OCI-LY7 (cell line): ENCODE results near the gene FAM221B. TPM values are rescaled to one million over a fixed set of nuclear protein-coding genes. Genes with fewer than 3 reads are reported as not detected.

Source experiments
- BruUV-seq: library from RNA; stranded (reverse); fragments of 400-500 nt; replicated peaks from 2 replicates; lab custom pipeline; 2021; lab: Mats Ljungman, UMichigan
- CTCF ChIA-PET: fragments of 300-600 bp; sonication (Branson Sonifier 250); formaldehyde crosslinking; loops from one replicate; lab custom pipeline; 2022; ENCODE audit warnings: antibody characterized with exemption; ENCODE audit not compliant: unreplicated experiment; lab: Charles Lee
- POLR2A ChIA-PET: fragments of 300-600 bp; sonication (Branson Sonifier 250); formaldehyde crosslinking; loops from one replicate; lab custom pipeline; 2022; ENCODE audit warnings: antibody characterized with exemption; lab: Charles Lee
- DNase-seq: peaks from one replicate; pipeline ENCODE4 v3.0.0-alpha.2; 2015; ENCODE audit warnings: low spot score
- H2AFZ ChIP-seq: fragments of 200-600 bp; sonication (generic), shearing (Covaris generic); 2 replicates; pipeline ENCODE4 v1.6.1; 2014; ENCODE audit warnings: mild to moderate bottlenecking, antibody characterized with exemption, low read length, moderate library complexity
- H3K27ac ChIP-seq: fragments of 200-600 bp; sonication (generic); 2 replicates; pipeline ENCODE4 v1.5.1; 2014; ENCODE audit warnings: mixed run types, low read depth, mild to moderate bottlenecking, moderate library complexity, low read length, inconsistent platforms; ENCODE audit not compliant: poor library complexity, severe bottlenecking
- H3K36me3 ChIP-seq: fragments of 200-600 bp; sonication (generic); 2 replicates; pipeline ENCODE4 v1.6.1; 2014; ENCODE audit warnings: mild to moderate bottlenecking, antibody characterized with exemption, low read length, moderate library complexity, mixed read lengths; ENCODE audit not compliant: insufficient read depth
- H3K4me1 ChIP-seq: fragments of 200-600 bp; sonication (generic); 2 replicates; pipeline ENCODE4 v1.5.1; 2014; ENCODE audit warnings: mild to moderate bottlenecking, low read length; ENCODE audit not compliant: insufficient read depth, poor library complexity, severe bottlenecking
- H3K4me2 ChIP-seq: fragments of 200-600 bp; sonication (generic); 2 replicates; pipeline ENCODE4 v1.6.1; 2014; ENCODE audit warnings: mild to moderate bottlenecking, low read length
- H3K4me3 ChIP-seq: fragments of 200-600 bp; sonication (generic); 2 replicates; pipeline ENCODE4 v1.5.1; 2014; ENCODE audit warnings: mild to moderate bottlenecking, low read depth, low read length; ENCODE audit not compliant: poor library complexity, severe bottlenecking
- H3K79me2 ChIP-seq: fragments of 200-600 bp; sonication (generic); 2 replicates; pipeline ENCODE4 v1.6.1; 2016; ENCODE audit warnings: low read depth, mild to moderate bottlenecking, low read length, moderate library complexity, mixed read lengths; ENCODE audit not compliant: insufficient read depth
- H3K9me2 ChIP-seq: fragments of 200-600 bp; sonication (generic); 2 replicates; pipeline ENCODE4 v1.6.1; 2016; ENCODE audit warnings: mild to moderate bottlenecking, low read length, mixed read lengths; ENCODE audit not compliant: insufficient read depth
- H3K9me3 ChIP-seq: fragments of 200-600 bp; sonication (generic); 2 replicates; pipeline ENCODE4 v1.6.1; 2014; ENCODE audit warnings: mild to moderate bottlenecking, mixed run types, low read length, mixed read lengths
- H4K20me1 ChIP-seq: fragments of 200-600 bp; sonication (generic); 2 replicates; pipeline ENCODE4 v1.6.1; 2014; ENCODE audit warnings: mild to moderate bottlenecking, antibody characterized with exemption, low read length, moderate library complexity, mixed read lengths; ENCODE audit not compliant: insufficient read depth
- EZH2phosphoT487 ChIP-seq: fragments of 200-600 bp; sonication (generic); IDR thresholded peaks from 2 replicates; pipeline ENCODE4 v1.6.1; 2018; ENCODE audit warnings: low read depth, borderline replicate concordance, mild to moderate bottlenecking, mixed run types, antibody characterized with exemption, low read length, moderate library complexity, mixed read lengths
- intact Hi-C: fragments of 100-400 bp; cut with micrococcal nuclease; formaldehyde crosslinking; loops from one replicate; pipeline ENCODE4 v1.10.0; 2022; ENCODE audit not compliant: unreplicated experiment
- total RNA-seq, 2 experiments: library from RNA; depleted of rRNA in 1 of 2; stranded (reverse); fragments of >200 nt in 1 of 2; shearing (Covaris generic) in 1 of 2; gene quantifications; 2 replicates each; pipeline ENCODE4 v1.2.3, GENCODE V29; 2014 to 2022
- TF ChIP-seq, protein P1 (sequence below): fragments of 200-600 bp; sonication (generic); conservative IDR thresholded peaks from 2 replicates; pipeline ENCODE4 v1.5.1; 2014; ENCODE audit warnings: mild to moderate bottlenecking, antibody characterized with exemption, low read length, moderate library complexity, mixed read lengths

FAM221B gene
- total RNA-seq, 2 experiments from 2014 or later = not detected

DNA sequence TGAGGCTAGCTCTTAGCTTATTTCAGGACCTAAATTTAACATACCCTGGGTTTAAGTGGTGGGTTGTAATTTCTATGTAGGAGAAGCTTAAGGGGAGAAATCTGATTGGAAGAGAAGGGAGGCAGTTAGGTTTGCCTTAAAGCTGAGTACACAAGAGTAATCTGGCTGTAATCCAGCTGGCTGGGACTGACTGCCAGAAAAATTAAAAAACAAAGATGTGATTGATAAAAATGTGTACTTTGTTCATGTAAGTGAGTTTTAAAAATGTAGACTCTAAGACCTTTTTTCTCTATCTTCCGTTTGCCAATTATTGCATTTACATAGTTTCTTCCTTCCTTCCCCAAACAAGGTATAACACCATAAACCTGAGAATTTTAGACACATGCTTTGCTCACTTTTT lies 57.0 kb downstream of the FAM221B start:
- Histone ChIP-seq H3K27ac (no peak overlapping the region), H3K36me3 (no peaks in the 10 kb centered on the region), H3K9me3 (no peaks in the 10 kb centered on the region), H2AFZ (no peak overlapping the region), H3K4me3 (no peak overlapping the region), H3K9me2 (no peaks in the 10 kb centered on the region), H3K4me2 (peak overlapping the region; percentile 4; the same call in 1 of the 2 replicates), H3K4me1 (peaks cover 65% of the 10 kb centered on the region), H4K20me1 (no peaks in the 10 kb centered on the region), H3K79me2 (no peaks in the 10 kb centered on the region; the same call in 1 of the 2 replicates)
- POLR2A ChIA-PET = interaction anchor here (1.1 to 2.0 kb wide), 5 partner anchors 9 to 136 kb away, joined by 3 to 9 read pairs (median 5); partner anchors contain the start of genes GBA2 and RGP1
- TF ChIP-seq, protein P1, sequence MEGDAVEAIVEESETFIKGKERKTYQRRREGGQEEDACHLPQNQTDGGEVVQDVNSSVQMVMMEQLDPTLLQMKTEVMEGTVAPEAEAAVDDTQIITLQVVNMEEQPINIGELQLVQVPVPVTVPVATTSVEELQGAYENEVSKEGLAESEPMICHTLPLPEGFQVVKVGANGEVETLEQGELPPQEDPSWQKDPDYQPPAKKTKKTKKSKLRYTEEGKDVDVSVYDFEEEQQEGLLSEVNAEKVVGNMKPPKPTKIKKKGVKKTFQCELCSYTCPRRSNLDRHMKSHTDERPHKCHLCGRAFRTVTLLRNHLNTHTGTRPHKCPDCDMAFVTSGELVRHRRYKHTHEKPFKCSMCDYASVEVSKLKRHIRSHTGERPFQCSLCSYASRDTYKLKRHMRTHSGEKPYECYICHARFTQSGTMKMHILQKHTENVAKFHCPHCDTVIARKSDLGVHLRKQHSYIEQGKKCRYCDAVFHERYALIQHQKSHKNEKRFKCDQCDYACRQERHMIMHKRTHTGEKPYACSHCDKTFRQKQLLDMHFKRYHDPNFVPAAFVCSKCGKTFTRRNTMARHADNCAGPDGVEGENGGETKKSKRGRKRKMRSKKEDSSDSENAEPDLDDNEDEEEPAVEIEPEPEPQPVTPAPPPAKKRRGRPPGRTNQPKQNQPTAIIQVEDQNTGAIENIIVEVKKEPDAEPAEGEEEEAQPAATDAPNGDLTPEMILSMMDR = no peak
- no peak for TF ChIP-seq EZH2phosphoT487
- no peak for DNase-seq
- CTCF ChIA-PET = no interaction called here
- intact Hi-C loops = no loop called here
- no TSS peak for BruUV-seq

DNA sequence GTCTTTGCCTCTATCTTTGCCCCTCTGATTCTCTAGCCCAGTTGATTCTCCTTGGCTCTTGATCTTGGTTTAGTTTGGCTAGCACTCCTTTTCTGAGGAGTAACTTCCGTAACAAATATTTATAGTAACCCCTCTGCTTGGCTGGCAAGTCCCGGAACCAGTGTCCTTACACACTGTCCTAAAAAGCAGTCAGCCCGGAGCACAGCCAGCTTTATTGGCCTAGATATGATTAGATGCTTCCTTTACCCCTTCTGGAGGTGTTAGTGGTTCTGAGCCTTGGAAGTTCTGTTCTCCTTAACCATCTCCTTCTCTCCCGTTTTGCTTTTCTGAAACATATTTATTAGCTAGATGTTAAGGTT lies 57.5 kb downstream of the FAM221B start:
- no TSS peak for BruUV-seq
- intact Hi-C loops = no loop called here
- Histone ChIP-seq H4K20me1 (no peaks in the 10 kb centered on the region), H3K9me2 (no peaks in the 10 kb centered on the region), H3K27ac (no peak overlapping the region), H3K4me3 (no peak overlapping the region), H3K9me3 (no peaks in the 10 kb centered on the region), H3K36me3 (no peaks in the 10 kb centered on the region), H3K4me2 (peak overlapping the region; percentile 4), H3K79me2 (peaks cover 4% of the 10 kb centered on the region; the same call in 1 of the 2 replicates), H2AFZ (no peak overlapping the region), H3K4me1 (peaks cover 65% of the 10 kb centered on the region)
- TF ChIP-seq, protein P1 = no peak
- TF ChIP-seq EZH2phosphoT487 = no peak
- ChIA-PET POLR2A (interaction anchor here (0.7 to 2.0 kb wide), 6 partner anchors 8 to 135 kb away, joined by 3 to 9 read pairs (median 4); partner anchors contain the start of genes GBA2 and RGP1), CTCF (no interaction called here)
- DNase-seq = no peak

DNA sequence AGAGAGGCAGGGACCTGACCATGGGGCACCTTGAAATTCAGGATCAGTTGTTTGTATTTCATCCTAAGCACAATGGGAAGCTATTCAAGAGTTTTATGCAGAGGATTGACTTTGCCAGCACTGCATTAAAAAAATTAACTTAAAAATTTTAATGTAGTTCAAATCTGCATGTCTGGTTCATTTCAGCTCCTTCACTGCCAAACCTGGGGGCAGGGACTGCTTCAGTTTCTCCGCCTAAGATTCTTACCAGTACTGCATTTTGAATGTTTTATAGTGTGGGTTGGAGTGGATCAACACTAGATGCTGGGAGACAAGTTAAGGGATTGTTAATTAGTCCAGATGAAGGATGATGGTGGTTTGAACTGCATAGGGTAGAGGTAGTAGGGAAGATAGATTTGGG lies 58.8 kb downstream of the FAM221B start:
- Histone ChIP-seq H3K9me3 (peaks cover 6% of the 10 kb centered on the region; the same call in 1 of the 2 replicates), H2AFZ (no peak overlapping the region), H3K79me2 (peaks cover 14% of the 10 kb centered on the region; the same call in 1 of the 2 replicates), H3K4me3 (no peak overlapping the region), H3K9me2 (no peaks in the 10 kb centered on the region), H4K20me1 (no peaks in the 10 kb centered on the region), H3K4me1 (peaks cover 63% of the 10 kb centered on the region), H3K36me3 (peaks cover 7% of the 10 kb centered on the region), H3K27ac (no peak overlapping the region), H3K4me2 (no peak overlapping the region)
- intact Hi-C loops = no loop called here
- TF ChIP-seq, protein P1 = no peak
- TF ChIP-seq EZH2phosphoT487 = no peak
- ChIA-PET POLR2A (interaction anchor here (0.6 to 1.2 kb wide), 4 partner anchors 9 to 215 kb away, joined by 3 to 4 read pairs (median 3); partner anchors contain the start of gene SPAG8), CTCF (no interaction called here)
- DNase-seq = no peak
- BruUV-seq = no TSS peak
